Sigmoid colon (tissue), 7 donors: ENCODE data around the gene TNIK. TPM values are rescaled to one million over a fixed set of nuclear protein-coding genes. Genes with fewer than 3 reads are reported as not detected.

Experiments used
- DNase-seq: peaks from one replicate; pipeline ENCODE4 v3.0.0-alpha.2; 2019
- H3K27ac ChIP-seq, 4 donors: fragments of 200-600 bp; sonication (generic); one replicate each; pipeline ENCODE4 v1.5.1; 2016 to 2019; ENCODE audit warnings: mild to moderate bottlenecking in 1 of 4
- H3K27me3 ChIP-seq, 3 donors: fragments of 200-600 bp; sonication (generic); one replicate each; pipeline ENCODE4 v1.5.1; 2019; ENCODE audit warnings: mild to moderate bottlenecking in 1 of 3
- H3K36me3 ChIP-seq, 4 donors: fragments of 200-600 bp; sonication (generic); one replicate each; pipeline ENCODE4 v1.5.1; 2016 to 2019
- H3K4me1 ChIP-seq, 4 donors: fragments of 200-600 bp; sonication (generic); one replicate each; pipeline ENCODE4 v1.5.1; 2017 to 2019
- H3K4me3 ChIP-seq, 4 donors: fragments of 200-600 bp; sonication (generic); one replicate each; pipeline ENCODE4 v1.5.1; 2017 to 2019; ENCODE audit warnings: mild to moderate bottlenecking in 2 of 4, moderate library complexity in 1 of 4
- H3K9me3 ChIP-seq, 4 donors: fragments of 200-600 bp in 3 of 4; sonication (generic) in 3 of 4; one replicate each; pipeline versions ENCODE4 v1.5.1 to v1.6.1; 2013 to 2019
- CTCF ChIP-seq, 4 experiments: fragments of 450-650 bp in 3 of 4; fragments of 200-600 bp in 1 of 4; IDR thresholded peaks; one replicate each; pipeline ENCODE4 v1.5.1; 2016 to 2019; ENCODE audit warnings: antibody characterized with exemption in 4 of 4, mild to moderate bottlenecking in 3 of 4, moderate library complexity in 2 of 4
- EP300 ChIP-seq, 4 donors: sonication (generic); formaldehyde crosslinking; IDR thresholded peaks; one replicate each; pipeline ENCODE4 v1.6.1; 2017; ENCODE audit warnings: antibody characterized with exemption in 4 of 4
- POLR2A ChIP-seq, 2 donors: fragments of 450-650 bp; IDR thresholded peaks; one replicate each; pipeline ENCODE4 v1.6.1; 2016; ENCODE audit warnings: antibody characterized with exemption in 2 of 2, mild to moderate bottlenecking in 2 of 2, moderate library complexity in 2 of 2
- POLR2AphosphoS5 ChIP-seq, 4 donors: sonication (generic); formaldehyde crosslinking; IDR thresholded peaks; one replicate each; pipeline ENCODE4 v1.6.1; 2017; ENCODE audit warnings: antibody characterized with exemption in 4 of 4
- WGBS, 2 donors: extraction: QIAGEN DNeasy Blood & Tissue Kit; methylation state at CpG; one replicate each; pipeline ENCODE4 v1.1.7; 2013; 5-methylcytosine and 5-hydroxymethylcytosine counted together
- intact Hi-C: fragments of 100-400 bp; cut with DNase I; formaldehyde crosslinking; loops from one replicate; pipeline ENCODE4 v1.15.1; 2023
- polyA plus RNA-seq, 3 donors: library from polyadenylated mRNA; stranded (reverse); fragments of 200-250 nt; gene quantifications; one replicate each; pipeline ENCODE4 v1.2.3, GENCODE V29; 2013
- total RNA-seq, 4 donors: library from RNA; depleted of rRNA; stranded (reverse); fragments of >200 nt; gene quantifications; one replicate each; pipeline ENCODE4 v1.1.0, GENCODE V29; 2016
- donor health status: healthy with polysubstance abuse.
- donor health status: Bipolar disorder and iron deficiency.
- donor health status: healthy.

The TNIK gene
- total and polyA plus RNA-seq, 7 donors = 5.4 to 21.3 (median 9.2) TPM

GRCh38 chr3:171398343-171398742 lies 61.9 kb downstream of the TNIK start:
- no peaks in the 10 kb centered on the region for H3K36me3 ChIP-seq
- no peaks in the 10 kb centered on the region for H3K27me3 ChIP-seq
- H3K4me1 ChIP-seq = peaks cover 0 to 5% (median 3%) of the 10 kb centered on the region in 4 donors
- no peaks in the 10 kb centered on the region for H3K9me3 ChIP-seq
- H3K4me3 ChIP-seq = no peak overlapping the region
- 97% methylated on average over 2 of the region's 2 CpGs for WGBS, 2 donors
- H3K27ac ChIP-seq = no peak overlapping the region
- intact Hi-C loops = no loop called here
- no peak for DNase-seq
- TF ChIP-seq POLR2A (IDR thresholded peaks at IDR 0.05) (no peak), POLR2AphosphoS5 (IDR thresholded peaks at IDR 0.05) (no peak), EP300 (IDR thresholded peaks at IDR 0.05) (no peak), CTCF (IDR thresholded peaks at IDR 0.05) (no peak)

- no peak for DNase-seq
- peaks cover 0 to 11% (median 5%) of the 10 kb centered on the region in 4 donors for H3K4me1 ChIP-seq
- no peaks in the 10 kb centered on the region for H3K27me3 ChIP-seq
- H3K36me3 ChIP-seq = no peaks in the 10 kb centered on the region
- intact Hi-C loops = no loop called here
- no peak overlapping the region for H3K27ac ChIP-seq
- WGBS, 2 donors = 96 to 98% methylated on average over 3 of the region's 3 CpGs
- no peak for TF ChIP-seq POLR2AphosphoS5 (IDR thresholded peaks at IDR 0.05)
- TF ChIP-seq POLR2A (IDR thresholded peaks at IDR 0.05) = no peak
- no peak for TF ChIP-seq CTCF (IDR thresholded peaks at IDR 0.05)
- no peak for TF ChIP-seq EP300 (IDR thresholded peaks at IDR 0.05)
- H3K4me3 ChIP-seq = no peak overlapping the region
- H3K9me3 ChIP-seq = no peaks in the 10 kb centered on the region
Measured at GRCh38 chr3:171397089-171397488, 63.1 kb downstream of the TNIK start.

GRCh38 chr3:171396048-171396447 lies 64.2 kb downstream of the TNIK start:
- no peak for TF ChIP-seq CTCF (IDR thresholded peaks at IDR 0.05)
- TF ChIP-seq EP300 (IDR thresholded peaks at IDR 0.05) = no peak
- TF ChIP-seq POLR2A (IDR thresholded peaks at IDR 0.05) = no peak
- no peak for TF ChIP-seq POLR2AphosphoS5 (IDR thresholded peaks at IDR 0.05)
- no peak for DNase-seq
- Histone ChIP-seq H3K4me1 (peaks cover 0 to 11% (median 5%) of the 10 kb centered on the region in 4 donors), H3K36me3 (no peaks in the 10 kb centered on the region), H3K4me3 (no peak overlapping the region), H3K27ac (no peak overlapping the region), H3K27me3 (no peaks in the 10 kb centered on the region), H3K9me3 (no peaks in the 10 kb centered on the region)
- 79 to 81% methylated on average over 3 of the region's 3 CpGs for WGBS, 2 donors
- intact Hi-C loops = no loop called here

GRCh38 chr3:171393032-171393744 lies 67.0 kb downstream of the TNIK start:
- Histone ChIP-seq H3K4me1 (peaks cover 0 to 11% (median 5%) of the 10 kb centered on the region in 4 donors), H3K4me3 (no peak overlapping the region), H3K9me3 (no peaks in the 10 kb centered on the region), H3K27ac (peak overlapping the region in 1 of 4 donors; percentile 9), H3K27me3 (no peaks in the 10 kb centered on the region), H3K36me3 (no peaks in the 10 kb centered on the region)
- 45 to 59% methylated on average over 7 of the region's 7 CpGs for WGBS, 2 donors
- DNase-seq = no peak
- intact Hi-C loops = no loop called here
- no peak for TF ChIP-seq POLR2AphosphoS5 (IDR thresholded peaks at IDR 0.05)
- no peak for TF ChIP-seq POLR2A (IDR thresholded peaks at IDR 0.05)
- no peak for TF ChIP-seq CTCF (IDR thresholded peaks at IDR 0.05)
- no peak for TF ChIP-seq EP300 (IDR thresholded peaks at IDR 0.05)

- H3K27ac ChIP-seq = no peak overlapping the region
- intact Hi-C loops = no loop called here
- TF ChIP-seq POLR2A (IDR thresholded peaks at IDR 0.05) (no peak), POLR2AphosphoS5 (IDR thresholded peaks at IDR 0.05) (no peak), EP300 (IDR thresholded peaks at IDR 0.05) (no peak), CTCF (IDR thresholded peaks at IDR 0.05) (no peak)
- no peak overlapping the region for H3K4me3 ChIP-seq
- no peaks in the 10 kb centered on the region for H3K36me3 ChIP-seq
- no peaks in the 10 kb centered on the region for H3K9me3 ChIP-seq
- no peak for DNase-seq
- H3K4me1 ChIP-seq = peaks cover 0 to 11% (median 4%) of the 10 kb centered on the region in 4 donors
- H3K27me3 ChIP-seq = no peaks in the 10 kb centered on the region
Measured at GRCh38 chr3:171391432-171391831, 68.8 kb downstream of the TNIK start.
